ENCODE data around the gene NMT1. TPM values are rescaled to one million over a fixed set of nuclear protein-coding genes. Genes with fewer than 3 reads are reported as not detected.
A peak's percentile ranks its signal among the peaks of the same experiment; 100 is the strongest.

The NMT1 gene
- total RNA-seq, 1 experiment from 2014 or later: 152 TPM

DNA sequence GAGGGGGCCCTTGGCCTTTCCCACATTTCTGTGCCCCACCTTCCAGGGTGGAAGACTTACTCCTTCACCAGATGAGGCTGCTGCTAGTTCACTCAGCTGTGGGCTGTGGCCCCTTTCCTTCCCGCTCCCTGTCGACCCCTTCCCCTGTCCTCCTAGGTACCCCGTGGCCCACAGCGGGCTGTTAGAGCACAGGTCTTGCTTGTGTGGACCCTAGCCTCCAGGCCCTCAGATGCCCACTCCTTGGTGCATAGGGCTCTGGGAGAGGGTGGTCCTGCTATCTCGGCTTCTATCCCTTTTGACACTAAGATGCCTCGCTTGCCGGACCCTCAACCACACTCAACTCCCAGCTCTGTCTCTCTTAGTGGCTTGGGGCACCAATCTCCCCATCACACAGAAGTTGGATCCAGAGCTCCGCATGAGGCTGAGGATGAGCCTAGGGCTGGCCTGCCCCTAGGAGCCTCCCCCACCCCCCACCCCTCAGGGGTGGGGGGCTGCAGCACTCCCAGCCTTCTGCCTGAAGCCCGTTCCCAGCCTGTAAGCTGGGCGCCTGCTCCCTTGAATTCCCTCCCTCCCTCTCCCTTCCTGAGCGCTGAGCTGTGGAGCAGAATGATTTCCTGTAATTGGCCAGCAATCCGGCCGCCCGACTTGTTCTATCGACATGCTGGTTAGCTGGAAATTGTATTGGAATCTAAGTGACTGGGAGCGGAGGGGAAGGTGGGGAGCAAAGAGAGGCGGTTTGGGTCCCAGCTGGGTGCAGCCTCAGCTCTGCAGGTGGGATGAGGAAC is 40.6 kb upstream of the NMT1 start:
- H3K27me3 Mint-ChIP-seq (ENCODE audit: low read depth): peaks cover 43% of the 10 kb centered on the region
- peak overlapping the region; percentile 66 for H3K4me3 Mint-ChIP-seq
- ChIA-PET POLR2A (interaction anchor here (0.6 to 0.8 kb wide), 4 partner anchors 26 to 245 kb away, joined by 3 to 5 read pairs (median 3); no protein-coding TSS in a partner anchor), CTCF (interaction anchor here (0.5 to 8.0 kb wide), 30 partner anchors 9 to 900 kb away, joined by 3 to 177 read pairs (median 6); partner anchors contain the start of genes ACBD4, C1QL1, EFTUD2 and KIF18B)
- no peaks in the 10 kb centered on the region for H3K9me3 Mint-ChIP-seq
- ATAC-seq: peak; percentile 15
- peaks cover 30% of the 10 kb centered on the region for H3K4me1 Mint-ChIP-seq
- no peak overlapping the region for H3K27ac Mint-ChIP-seq
- TF ChIP-seq, protein P1, sequence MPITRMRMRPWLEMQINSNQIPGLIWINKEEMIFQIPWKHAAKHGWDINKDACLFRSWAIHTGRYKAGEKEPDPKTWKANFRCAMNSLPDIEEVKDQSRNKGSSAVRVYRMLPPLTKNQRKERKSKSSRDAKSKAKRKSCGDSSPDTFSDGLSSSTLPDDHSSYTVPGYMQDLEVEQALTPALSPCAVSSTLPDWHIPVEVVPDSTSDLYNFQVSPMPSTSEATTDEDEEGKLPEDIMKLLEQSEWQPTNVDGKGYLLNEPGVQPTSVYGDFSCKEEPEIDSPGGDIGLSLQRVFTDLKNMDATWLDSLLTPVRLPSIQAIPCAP (CRISPR knock-in tag; IDR thresholded peaks at IDR 0.05): no peak
- TF ChIP-seq CREB1 (CRISPR knock-in tag; IDR thresholded peaks at IDR 0.05) (no peak), NFATC4 (CRISPR knock-in tag; IDR thresholded peaks at IDR 0.05) (no peak), NFYB (CRISPR knock-in tag; conservative IDR thresholded peaks at IDR 0.05; ENCODE audit: low read depth) (no peak), ZNF671 (CRISPR knock-in tag; IDR thresholded peaks at IDR 0.05) (0 out of 2 replicates have a peak, but pooled peaks have one; percentile 20), ZNF396 (CRISPR knock-in tag; IDR thresholded peaks at IDR 0.05; ENCODE audit: borderline replicate concordance) (no peak)
- TF ChIP-seq, protein P2, sequence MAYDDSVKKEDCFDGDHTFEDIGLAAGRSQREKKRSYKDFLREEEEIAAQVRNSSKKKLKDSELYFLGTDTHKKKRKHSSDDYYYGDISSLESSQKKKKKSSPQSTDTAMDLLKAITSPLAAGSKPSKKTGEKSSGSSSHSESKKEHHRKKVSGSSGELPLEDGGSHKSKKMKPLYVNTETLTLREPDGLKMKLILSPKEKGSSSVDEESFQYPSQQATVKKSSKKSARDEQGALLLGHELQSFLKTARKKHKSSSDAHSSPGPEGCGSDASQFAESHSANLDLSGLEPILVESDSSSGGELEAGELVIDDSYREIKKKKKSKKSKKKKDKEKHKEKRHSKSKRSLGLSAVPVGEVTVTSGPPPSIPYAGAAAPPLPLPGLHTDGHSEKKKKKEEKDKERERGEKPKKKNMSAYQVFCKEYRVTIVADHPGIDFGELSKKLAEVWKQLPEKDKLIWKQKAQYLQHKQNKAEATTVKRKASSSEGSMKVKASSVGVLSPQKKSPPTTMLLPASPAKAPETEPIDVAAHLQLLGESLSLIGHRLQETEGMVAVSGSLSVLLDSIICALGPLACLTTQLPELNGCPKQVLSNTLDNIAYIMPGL (CRISPR knock-in tag; IDR thresholded peaks at IDR 0.05): no peak
- TF ChIP-seq, protein P3, sequence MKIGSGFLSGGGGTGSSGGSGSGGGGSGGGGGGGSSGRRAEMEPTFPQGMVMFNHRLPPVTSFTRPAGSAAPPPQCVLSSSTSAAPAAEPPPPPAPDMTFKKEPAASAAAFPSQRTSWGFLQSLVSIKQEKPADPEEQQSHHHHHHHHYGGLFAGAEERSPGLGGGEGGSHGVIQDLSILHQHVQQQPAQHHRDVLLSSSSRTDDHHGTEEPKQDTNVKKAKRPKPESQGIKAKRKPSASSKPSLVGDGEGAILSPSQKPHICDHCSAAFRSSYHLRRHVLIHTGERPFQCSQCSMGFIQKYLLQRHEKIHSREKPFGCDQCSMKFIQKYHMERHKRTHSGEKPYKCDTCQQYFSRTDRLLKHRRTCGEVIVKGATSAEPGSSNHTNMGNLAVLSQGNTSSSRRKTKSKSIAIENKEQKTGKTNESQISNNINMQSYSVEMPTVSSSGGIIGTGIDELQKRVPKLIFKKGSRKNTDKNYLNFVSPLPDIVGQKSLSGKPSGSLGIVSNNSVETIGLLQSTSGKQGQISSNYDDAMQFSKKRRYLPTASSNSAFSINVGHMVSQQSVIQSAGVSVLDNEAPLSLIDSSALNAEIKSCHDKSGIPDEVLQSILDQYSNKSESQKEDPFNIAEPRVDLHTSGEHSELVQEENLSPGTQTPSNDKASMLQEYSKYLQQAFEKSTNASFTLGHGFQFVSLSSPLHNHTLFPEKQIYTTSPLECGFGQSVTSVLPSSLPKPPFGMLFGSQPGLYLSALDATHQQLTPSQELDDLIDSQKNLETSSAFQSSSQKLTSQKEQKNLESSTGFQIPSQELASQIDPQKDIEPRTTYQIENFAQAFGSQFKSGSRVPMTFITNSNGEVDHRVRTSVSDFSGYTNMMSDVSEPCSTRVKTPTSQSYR (CRISPR knock-in tag; IDR thresholded peaks at IDR 0.05): no peak
- H3K36me3 Mint-ChIP-seq: 0 out of 2 replicates have a peak, but pooled peaks cover 3% of the 10 kb centered on the region
- peak; percentile 46 for DNase-seq (ENCODE audit: low spot score)

DNA sequence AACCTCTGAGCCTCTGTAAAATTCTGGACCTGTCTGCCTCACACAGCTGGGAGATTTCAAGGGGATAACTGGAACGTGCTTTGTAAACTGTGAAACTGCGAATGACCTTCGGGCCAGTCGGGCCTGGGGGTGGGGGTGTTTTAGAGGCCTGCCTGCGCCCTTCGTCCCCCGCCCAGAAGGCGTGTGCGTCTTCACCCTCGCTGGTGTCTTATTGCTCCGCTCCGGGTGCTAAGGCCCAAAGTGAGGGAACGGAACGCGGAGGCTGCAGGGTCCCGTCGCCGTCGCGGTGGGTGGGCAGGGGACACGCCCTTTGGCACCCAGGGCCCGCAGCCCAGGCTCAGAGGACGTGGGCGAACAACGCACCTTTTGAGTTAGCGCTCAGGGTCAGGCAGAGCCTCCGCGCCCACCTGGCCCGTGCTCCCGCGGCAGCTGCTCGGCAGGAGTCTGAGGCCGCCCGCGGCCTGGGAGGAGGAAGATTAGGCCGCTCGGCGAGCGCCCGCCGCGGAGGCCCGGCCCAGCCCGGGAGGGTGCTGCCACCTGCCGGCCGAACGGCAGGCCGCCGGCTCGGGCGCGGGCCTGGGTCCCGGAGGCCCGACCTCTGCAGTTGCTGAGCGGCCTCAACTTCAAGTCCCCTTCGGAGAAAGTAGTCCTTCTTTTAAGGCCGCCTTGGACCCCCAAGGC is 39.4 kb upstream of the NMT1 start:
- Mint-ChIP-seq H3K4me1 (peaks cover 28% of the 10 kb centered on the region), H3K9me3 (no peaks in the 10 kb centered on the region), H3K4me3 (peak overlapping the region; percentile 66), H3K27ac (no peak overlapping the region), H3K36me3 (peaks cover 6% of the 10 kb centered on the region; the same call in 1 of the 2 replicates), H3K27me3 (ENCODE audit: low read depth) (peaks cover 42% of the 10 kb centered on the region)
- ChIA-PET POLR2A (interaction anchor here (0.7 to 1.9 kb wide), 3 partner anchors 39 to 127 kb away, joined by 3 to 5 read pairs (median 3); partner anchors contain the start of genes HEXIM1 and NMT1), CTCF (interaction anchor here (0.6 to 8.0 kb wide), 34 partner anchors 10 to 1465 kb away, joined by 3 to 177 read pairs (median 5); partner anchors contain the start of genes ACBD4, C1QL1, GFAP and KIF18B)
- DNase-seq (ENCODE audit: low spot score) (peak; percentile 72), ATAC-seq (peak; percentile 62)
- TF ChIP-seq ETV6 (CRISPR knock-in tag; IDR thresholded peaks at IDR 0.05) (peak; percentile 60; the same call in 1 of the 2 replicates), TEAD1 (CRISPR knock-in tag; IDR thresholded peaks at IDR 0.05) (no peak), EMX1 (CRISPR knock-in tag; IDR thresholded peaks at IDR 0.05) (0 out of 2 replicates have a peak, but pooled peaks have one; percentile 1), ZNF138 (CRISPR knock-in tag; conservative IDR thresholded peaks at IDR 0.05) (no peak), GABPB1 (CRISPR knock-in tag; IDR thresholded peaks at IDR 0.05) (peak; percentile 51), RELA (CRISPR knock-in tag; IDR thresholded peaks at IDR 0.05; ENCODE audit: borderline replicate concordance) (no peak), KAT7 (CRISPR knock-in tag; IDR thresholded peaks at IDR 0.05; ENCODE audit: borderline replicate concordance) (no peak)
- TF ChIP-seq, protein P4, sequence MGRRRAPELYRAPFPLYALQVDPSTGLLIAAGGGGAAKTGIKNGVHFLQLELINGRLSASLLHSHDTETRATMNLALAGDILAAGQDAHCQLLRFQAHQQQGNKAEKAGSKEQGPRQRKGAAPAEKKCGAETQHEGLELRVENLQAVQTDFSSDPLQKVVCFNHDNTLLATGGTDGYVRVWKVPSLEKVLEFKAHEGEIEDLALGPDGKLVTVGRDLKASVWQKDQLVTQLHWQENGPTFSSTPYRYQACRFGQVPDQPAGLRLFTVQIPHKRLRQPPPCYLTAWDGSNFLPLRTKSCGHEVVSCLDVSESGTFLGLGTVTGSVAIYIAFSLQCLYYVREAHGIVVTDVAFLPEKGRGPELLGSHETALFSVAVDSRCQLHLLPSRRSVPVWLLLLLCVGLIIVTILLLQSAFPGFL (CRISPR knock-in tag; IDR thresholded peaks at IDR 0.05; ENCODE audit: borderline replicate concordance): 0 out of 2 replicates have a peak, but pooled peaks have one; percentile 14
- TF ChIP-seq, protein P2 (CRISPR knock-in tag; IDR thresholded peaks at IDR 0.05): peak; percentile 69; the same call in 1 of the 2 replicates
- TF ChIP-seq, protein P5, sequence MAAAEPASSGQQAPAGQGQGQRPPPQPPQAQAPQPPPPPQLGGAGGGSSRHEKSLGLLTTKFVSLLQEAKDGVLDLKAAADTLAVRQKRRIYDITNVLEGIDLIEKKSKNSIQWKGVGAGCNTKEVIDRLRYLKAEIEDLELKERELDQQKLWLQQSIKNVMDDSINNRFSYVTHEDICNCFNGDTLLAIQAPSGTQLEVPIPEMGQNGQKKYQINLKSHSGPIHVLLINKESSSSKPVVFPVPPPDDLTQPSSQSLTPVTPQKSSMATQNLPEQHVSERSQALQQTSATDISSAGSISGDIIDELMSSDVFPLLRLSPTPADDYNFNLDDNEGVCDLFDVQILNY (CRISPR knock-in tag; IDR thresholded peaks at IDR 0.05): 0 out of 2 replicates have a peak, but pooled peaks have one; percentile 50
- TF ChIP-seq, protein P6, sequence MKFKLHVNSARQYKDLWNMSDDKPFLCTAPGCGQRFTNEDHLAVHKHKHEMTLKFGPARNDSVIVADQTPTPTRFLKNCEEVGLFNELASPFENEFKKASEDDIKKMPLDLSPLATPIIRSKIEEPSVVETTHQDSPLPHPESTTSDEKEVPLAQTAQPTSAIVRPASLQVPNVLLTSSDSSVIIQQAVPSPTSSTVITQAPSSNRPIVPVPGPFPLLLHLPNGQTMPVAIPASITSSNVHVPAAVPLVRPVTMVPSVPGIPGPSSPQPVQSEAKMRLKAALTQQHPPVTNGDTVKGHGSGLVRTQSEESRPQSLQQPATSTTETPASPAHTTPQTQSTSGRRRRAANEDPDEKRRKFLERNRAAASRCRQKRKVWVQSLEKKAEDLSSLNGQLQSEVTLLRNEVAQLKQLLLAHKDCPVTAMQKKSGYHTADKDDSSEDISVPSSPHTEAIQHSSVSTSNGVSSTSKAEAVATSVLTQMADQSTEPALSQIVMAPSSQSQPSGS (CRISPR knock-in tag; IDR thresholded peaks at IDR 0.05; ENCODE audit: borderline replicate concordance, low read depth): no peak
- TF ChIP-seq, protein P7, sequence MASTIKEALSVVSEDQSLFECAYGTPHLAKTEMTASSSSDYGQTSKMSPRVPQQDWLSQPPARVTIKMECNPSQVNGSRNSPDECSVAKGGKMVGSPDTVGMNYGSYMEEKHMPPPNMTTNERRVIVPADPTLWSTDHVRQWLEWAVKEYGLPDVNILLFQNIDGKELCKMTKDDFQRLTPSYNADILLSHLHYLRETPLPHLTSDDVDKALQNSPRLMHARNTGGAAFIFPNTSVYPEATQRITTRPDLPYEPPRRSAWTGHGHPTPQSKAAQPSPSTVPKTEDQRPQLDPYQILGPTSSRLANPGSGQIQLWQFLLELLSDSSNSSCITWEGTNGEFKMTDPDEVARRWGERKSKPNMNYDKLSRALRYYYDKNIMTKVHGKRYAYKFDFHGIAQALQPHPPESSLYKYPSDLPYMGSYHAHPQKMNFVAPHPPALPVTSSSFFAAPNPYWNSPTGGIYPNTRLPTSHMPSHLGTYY (CRISPR knock-in tag; IDR thresholded peaks at IDR 0.05): 0 out of 2 replicates have a peak, but pooled peaks have one; percentile 4
